CD14-positive monocyte (primary cell): ENCODE data around the gene PNPLA7. TPM values are rescaled to one million over a fixed set of nuclear protein-coding genes. Genes with fewer than 3 reads are reported as not detected.

ENCODE experiments used
- DNase-seq, 3 donors: peaks; one replicate each; pipeline ENCODE4 v3.0.0-alpha.2; 2011 to 2022
- H2AFZ ChIP-seq: 2 replicates; pipeline ENCODE4 v1.6.0; 2012; ENCODE audit warnings: mild to moderate bottlenecking, low read depth, low read length, inconsistent platforms; ENCODE audit not compliant: insufficient read depth, poor library complexity, severe bottlenecking
- H3K27ac ChIP-seq, 2 donors: 1 replicate in 1 of 2; 2 replicates in 1 of 2; pipeline ENCODE4 v1.5.1; 2012 to 2013; ENCODE audit warnings: low read length in 2 of 2, control low read depth in 1 of 2, inconsistent platforms in 1 of 2, low read depth in 1 of 2, mild to moderate bottlenecking in 1 of 2
- H3K27me3 ChIP-seq, 2 donors: one replicate each; pipeline versions ENCODE4 v1.6.0 to v1.6.1; 2011 to 2013; ENCODE audit warnings: low read length in 2 of 2; ENCODE audit not compliant: control insufficient read depth in 2 of 2, insufficient read depth in 2 of 2
- H3K36me3 ChIP-seq, 2 donors: replicated peaks in 1 of 2; 1 replicate in 1 of 2; 2 replicates in 1 of 2; pipeline versions ENCODE4 v1.5.1 to v1.6.1; 2012 to 2013; ENCODE audit warnings: low read length in 2 of 2, control low read depth in 1 of 2, inconsistent platforms in 1 of 2, mild to moderate bottlenecking in 1 of 2; ENCODE audit not compliant: insufficient read depth in 2 of 2, control insufficient read depth in 1 of 2
- H3K4me1 ChIP-seq, 2 donors: 1 replicate in 1 of 2; 2 replicates in 1 of 2; pipeline versions ENCODE4 v1.5.1 to v1.6.1; 2012 to 2013; ENCODE audit warnings: low read length in 2 of 2, control low read depth in 1 of 2, inconsistent platforms in 1 of 2, mild to moderate bottlenecking in 1 of 2, moderate library complexity in 1 of 2; ENCODE audit not compliant: insufficient read depth in 2 of 2, control insufficient read depth in 1 of 2
- H3K4me2 ChIP-seq: replicated peaks from 2 replicates; pipeline ENCODE3; 2012; ENCODE audit warnings: low read length, moderate library complexity, mild to moderate bottlenecking; ENCODE audit not compliant: poor library complexity, severe bottlenecking; ENCODE audit errors: extremely low read depth
- H3K4me3 ChIP-seq, 3 experiments: fragments of 200-600 bp in 1 of 3; sonication (generic) in 1 of 3; replicated peaks in 1 of 3; 1 replicate in 2 of 3; 2 replicates in 1 of 3; pipeline ENCODE4 v1.5.1; 2011 to 2013; ENCODE audit warnings: low read length in 3 of 3, mild to moderate bottlenecking in 3 of 3, control low read depth in 2 of 3, low read depth in 2 of 3, inconsistent platforms in 1 of 3, moderate library complexity in 1 of 3
- H3K79me2 ChIP-seq: 2 replicates; pipeline ENCODE4 v1.6.0; 2012; ENCODE audit warnings: mild to moderate bottlenecking, control low read depth, inconsistent platforms, low read length, moderate library complexity; ENCODE audit not compliant: insufficient read depth
- H3K9ac ChIP-seq: 2 replicates; pipeline ENCODE4 v1.6.0; 2017; ENCODE audit warnings: low read length, mild to moderate bottlenecking; ENCODE audit not compliant: insufficient read depth, poor library complexity, severe bottlenecking
- H3K9me3 ChIP-seq, 2 donors: replicated peaks in 1 of 2; 1 replicate in 1 of 2; 2 replicates in 1 of 2; pipeline versions ENCODE4 v1.5.1 to v1.6.1; 2012 to 2013; ENCODE audit warnings: low read length in 2 of 2, control low read depth in 1 of 2; ENCODE audit not compliant: control insufficient read depth in 1 of 2, insufficient read depth in 1 of 2
- H4K20me1 ChIP-seq: 2 replicates; pipeline ENCODE4 v1.6.0; 2012; ENCODE audit warnings: mild to moderate bottlenecking, low read length, control low read depth, moderate library complexity; ENCODE audit not compliant: insufficient read depth
- H3K27ac Mint-ChIP-seq, 7 donors: one replicate each; pipeline ENCODE4 v1.8.0; 2020; ENCODE audit warnings: mild to moderate bottlenecking in 7 of 7, mixed read lengths in 7 of 7, moderate library complexity in 6 of 7, inconsistent platforms in 2 of 7
- H3K27me3 Mint-ChIP-seq, 3 donors: one replicate each; pipeline ENCODE4 v1.8.0; 2021 to 2022; ENCODE audit warnings: low read depth in 3 of 3, mild to moderate bottlenecking in 3 of 3, mixed read lengths in 3 of 3, moderate library complexity in 3 of 3, inconsistent platforms in 1 of 3
- H3K36me3 Mint-ChIP-seq, 2 donors: one replicate each; pipeline ENCODE4 v1.8.0; 2020; ENCODE audit warnings: mixed read lengths in 2 of 2, inconsistent platforms in 1 of 2, mild to moderate bottlenecking in 1 of 2
- H3K4me1 Mint-ChIP-seq: one replicate; pipeline ENCODE4 v1.8.0; 2020; ENCODE audit warnings: mild to moderate bottlenecking, mixed read lengths
- H3K4me3 Mint-ChIP-seq, 2 donors: one replicate each; pipeline ENCODE4 v1.8.0; 2020; ENCODE audit warnings: mild to moderate bottlenecking in 2 of 2, mixed read lengths in 2 of 2, moderate library complexity in 1 of 2
- H3K9me3 Mint-ChIP-seq, 7 donors: one replicate each; pipeline ENCODE4 v1.8.0; 2020 to 2022; ENCODE audit warnings: mixed read lengths in 7 of 7, mild to moderate bottlenecking in 6 of 7, moderate library complexity in 6 of 7, inconsistent platforms in 2 of 7
- CTCF ChIP-seq: fragments of 200-600 bp; IDR thresholded peaks from one replicate; pipeline ENCODE4 v1.8.0; 2022; ENCODE audit warnings: antibody characterized with exemption, mild to moderate bottlenecking
- WGBS: methylation state at CpG from one replicate; pipeline ENCODE4 v1.1.5; 2013; ENCODE audit warnings: missing lambda C conversion rate; ENCODE audit not compliant: insufficient coverage; 5-methylcytosine and 5-hydroxymethylcytosine counted together
- intact Hi-C, 2 donors: fragments of 100-400 bp; cut with micrococcal nuclease; formaldehyde crosslinking; loops; one replicate each; pipeline versions ENCODE4 v1.15.0 to v1.15.1; 2023
- polyA plus RNA-seq, 3 donors: library from polyadenylated mRNA; depleted of rRNA in 1 of 3; unstranded in 2 of 3; stranded (reverse) in 1 of 3; fragments of 300-500 nt in 2 of 3; fragments of >200 nt in 1 of 3; fragmentation: Illumina TruSeq in 2 of 3; gene quantifications; 1 replicate in 2 of 3; 2 replicates in 1 of 3; pipeline ENCODE4 v1.2.3, GENCODE V29; 2012 to 2021

PNPLA7 gene
- polyA plus RNA-seq, 3 donors = 0.10 to 1.1 (median 0.14) TPM

DNA sequence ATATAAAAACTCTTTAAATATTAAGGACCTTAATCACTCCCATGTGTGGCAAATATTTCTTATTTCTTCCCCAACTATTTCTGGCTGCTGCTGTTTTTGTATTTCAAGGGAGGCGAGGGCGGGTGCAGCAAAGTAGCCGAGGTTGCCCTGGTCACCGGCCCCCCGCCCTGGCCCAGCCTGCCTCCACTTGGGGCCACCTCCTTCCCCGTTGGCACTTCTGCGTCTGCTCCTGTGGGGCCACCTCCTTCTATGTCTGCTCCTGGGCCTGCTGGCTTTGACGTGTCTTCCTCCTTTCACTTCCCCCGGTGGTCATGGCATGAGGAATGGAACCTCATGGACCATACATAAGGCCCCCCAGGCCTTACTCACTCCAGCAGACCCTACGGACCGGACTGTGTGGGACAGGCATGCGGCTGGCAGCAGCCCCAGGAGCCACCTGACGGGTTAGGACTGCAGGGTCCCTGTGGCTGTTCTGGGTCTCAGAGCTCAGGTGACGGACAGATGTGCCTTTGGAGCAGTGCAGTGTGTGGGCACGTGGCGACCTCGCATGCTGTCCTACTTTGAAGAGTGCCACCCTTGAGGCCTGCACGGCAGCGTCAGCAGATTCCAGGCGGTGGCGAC lies 103.2 kb downstream of the PNPLA7 start:
- H3K4me2 ChIP-seq = peak overlapping the region; percentile 19
- H3K4me1 ChIP-seq = peaks cover 54 to 67% of the 10 kb centered on the region in 2 donors
- peak; percentile 76 to 78 (median 77) for DNase-seq
- Mint-ChIP-seq H3K27me3 (peaks cover 9 to 16% (median 14%) of the 10 kb centered on the region in 3 donors), H3K36me3 (peaks cover 7 to 16% of the 10 kb centered on the region in 2 donors), H3K27ac (peak overlapping the region; percentile 61 to 87 (median 80)), H3K9me3 (peaks cover 0 to 8% (median 4%) of the 10 kb centered on the region in 7 donors), H3K4me1 (peaks cover 40% of the 10 kb centered on the region), H3K4me3 (peak overlapping the region; percentile 37 to 78)
- intact Hi-C loops = loop anchor here in 1 of 2 donors (10.0 kb wide), 1 partner anchor 152 kb away; no protein-coding TSS in a partner anchor
- peak overlapping the region; percentile 18 for H3K9ac ChIP-seq
- peaks cover 4 to 9% of the 10 kb centered on the region in 2 donors for H3K27me3 ChIP-seq
- H3K9me3 ChIP-seq = peaks cover 0 to 4% of the 10 kb centered on the region in 2 donors
- H3K4me3 ChIP-seq = peak overlapping the region in 1 of 3 experiments; percentile 23
- H2AFZ ChIP-seq = no peak overlapping the region
- no peaks in the 10 kb centered on the region for H3K79me2 ChIP-seq
- H4K20me1 ChIP-seq = no peaks in the 10 kb centered on the region
- WGBS = 55% methylated on average over 20 of the region's 21 CpGs
- H3K27ac ChIP-seq = peak overlapping the region; percentile 33 to 49
- peaks cover 9 to 10% of the 10 kb centered on the region in 2 donors for H3K36me3 ChIP-seq
- no peak for TF ChIP-seq CTCF

DNA sequence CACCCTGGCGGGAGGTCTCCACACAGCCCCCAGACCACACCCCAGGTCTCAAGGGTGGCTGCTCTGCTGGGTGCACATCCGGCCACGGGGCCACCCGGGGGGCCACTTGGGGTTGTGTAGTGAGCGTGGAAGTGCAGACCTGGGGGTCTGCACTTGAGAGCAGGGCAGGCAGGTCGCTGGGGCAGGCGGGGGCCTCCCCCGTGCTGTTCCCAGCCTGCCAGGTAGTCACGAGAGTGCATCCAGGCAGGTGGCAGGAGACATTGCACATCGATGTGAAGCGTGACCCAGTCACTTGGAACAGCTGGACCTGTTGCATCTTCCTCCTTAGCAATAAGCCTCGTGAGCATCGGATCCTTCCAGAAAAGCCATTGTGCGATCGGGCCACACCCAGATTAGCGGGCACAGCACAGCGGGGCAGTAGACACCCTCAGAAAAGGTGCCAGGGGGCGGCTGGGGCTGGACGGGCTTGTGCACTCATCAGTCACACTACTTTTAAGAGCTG lies 104.2 kb downstream of the PNPLA7 start:
- no peaks in the 10 kb centered on the region for H3K79me2 ChIP-seq

More for the DNA sequence above, 104.2 kb downstream of the PNPLA7 start:
- intact Hi-C loops = loop anchor here (2.0 to 10.0 kb wide), 3 partner anchors 21 to 151 kb away; partner anchors contain the start of genes EXD3 (in 1 of the 2) and NOXA1 (in 1 of the 2)
- H3K9me3 ChIP-seq = peaks cover 0 to 5% of the 10 kb centered on the region in 2 donors
- peaks cover 5 to 11% of the 10 kb centered on the region in 2 donors for H3K27me3 ChIP-seq
- no peak overlapping the region for H3K4me2 ChIP-seq
- no peak for DNase-seq
- no peak overlapping the region for H3K27ac ChIP-seq
- H3K9ac ChIP-seq = no peak overlapping the region
- Mint-ChIP-seq H3K36me3 (peaks cover 8 to 16% of the 10 kb centered on the region in 2 donors), H3K4me1 (peaks cover 39% of the 10 kb centered on the region), H3K9me3 (peaks cover 0 to 8% (median 5%) of the 10 kb centered on the region in 7 donors), H3K27me3 (peaks cover 11 to 21% (median 18%) of the 10 kb centered on the region in 3 donors), H3K27ac (peak overlapping the region in 3 of 7 donors; percentile 41 to 72 (median 69)), H3K4me3 (no peak overlapping the region)
- 74% methylated on average over 15 of the region's 19 CpGs for WGBS
- H3K36me3 ChIP-seq = peaks cover 9 to 10% of the 10 kb centered on the region in 2 donors
- H3K4me3 ChIP-seq = peak overlapping the region in 1 of 3 experiments; percentile 23
- H3K4me1 ChIP-seq = peaks cover 52 to 67% of the 10 kb centered on the region in 2 donors
- no peak for TF ChIP-seq CTCF
- no peaks in the 10 kb centered on the region for H4K20me1 ChIP-seq
- H2AFZ ChIP-seq = no peak overlapping the region
